Type B pancreatic cell (in vitro differentiated cells): Measurements from ENCODE around the gene CAPN11. TPM values are rescaled to one million over a fixed set of nuclear protein-coding genes. Genes with fewer than 3 reads are reported as not detected.

Experiments
- DNase-seq: peaks from one replicate; pipeline ENCODE4 v3.0.0; 2021; ENCODE audit warnings: mixed read lengths; ENCODE audit not compliant: unreplicated experiment; ENCODE audit errors: extremely low spot score
- H3K27ac Mint-ChIP-seq: 2 replicates; pipeline ENCODE4 v1.8.0; 2021; ENCODE audit warnings: mild to moderate bottlenecking, mixed read lengths
- H3K27me3 Mint-ChIP-seq: 2 replicates; pipeline ENCODE4 v1.8.0; 2021; ENCODE audit warnings: mixed read lengths
- H3K36me3 Mint-ChIP-seq: 2 replicates; pipeline ENCODE4 v1.8.0; 2021; ENCODE audit warnings: mixed read lengths
- H3K4me1 Mint-ChIP-seq: one replicate; pipeline ENCODE4 v1.8.0; 2021; ENCODE audit warnings: mixed read lengths; ENCODE audit not compliant: unreplicated experiment
- H3K4me3 Mint-ChIP-seq: 2 replicates; pipeline ENCODE4 v1.8.0; 2021; ENCODE audit warnings: mild to moderate bottlenecking, mixed read lengths
- H3K9me3 Mint-ChIP-seq: 2 replicates; pipeline ENCODE4 v1.8.0; 2021; ENCODE audit warnings: mixed read lengths
- CTCF ChIP-seq: fragments of 200-600 bp; sonication (generic); conservative IDR thresholded peaks from 2 replicates; pipeline ENCODE4 v1.5.0; 2021; ENCODE audit warnings: antibody characterized with exemption, mild to moderate bottlenecking
- total RNA-seq: library from RNA; stranded (reverse); gene quantifications from 2 replicates; pipeline ENCODE4 v1.2.1, GENCODE V29; 2021; ENCODE audit warnings: low replicate concordance

Gene CAPN11
- total RNA-seq, 1 donor from 2014 or later = not detected

- Mint-ChIP-seq H3K4me3 (no peak overlapping the region), H3K36me3 (no peaks in the 10 kb centered on the region), H3K27ac (no peak overlapping the region), H3K27me3 (peaks cover 15% of the 10 kb centered on the region), H3K4me1 (peaks cover 5% of the 10 kb centered on the region), H3K9me3 (no peaks in the 10 kb centered on the region)
- TF ChIP-seq CTCF = no peak
- DNase-seq = no peak
Measured at GRCh38 chr6:44162876-44163625, 4.4 kb downstream of the CAPN11 start.

GRCh38 chr6:44166116-44166515, 7.5 kb downstream of the CAPN11 start:
- TF ChIP-seq CTCF = no peak
- no peak overlapping the region for H3K27ac Mint-ChIP-seq

GRCh38 chr6:44166591-44167184, 8.1 kb downstream of the CAPN11 start:
- no peak for DNase-seq
- Mint-ChIP-seq H3K27me3 (peaks cover 21% of the 10 kb centered on the region), H3K4me3 (no peak overlapping the region), H3K36me3 (no peaks in the 10 kb centered on the region), H3K9me3 (no peaks in the 10 kb centered on the region), H3K27ac (no peak overlapping the region), H3K4me1 (peaks cover 5% of the 10 kb centered on the region)
- no peak for TF ChIP-seq CTCF

More at GRCh38 chr6:44166116-44166515, 7.5 kb downstream of the CAPN11 start:
- H3K4me3 Mint-ChIP-seq = no peak overlapping the region
- no peaks in the 10 kb centered on the region for H3K9me3 Mint-ChIP-seq
- DNase-seq = no peak
- H3K4me1 Mint-ChIP-seq = peaks cover 5% of the 10 kb centered on the region
- peaks cover 18% of the 10 kb centered on the region for H3K27me3 Mint-ChIP-seq
- no peaks in the 10 kb centered on the region for H3K36me3 Mint-ChIP-seq

- no peak for TF ChIP-seq CTCF
- Mint-ChIP-seq H3K27ac (no peak overlapping the region), H3K36me3 (no peaks in the 10 kb centered on the region), H3K4me1 (peaks cover 7% of the 10 kb centered on the region), H3K27me3 (peaks cover 22% of the 10 kb centered on the region), H3K4me3 (no peak overlapping the region), H3K9me3 (no peaks in the 10 kb centered on the region)
- no peak for DNase-seq
Measured at GRCh38 chr6:44167567-44167966, 8.9 kb downstream of the CAPN11 start.

GRCh38 chr6:44169154-44169553, 10.5 kb downstream of the CAPN11 start:
- H3K27ac Mint-ChIP-seq = peak overlapping the region; percentile 82
- peaks cover 20% of the 10 kb centered on the region for H3K27me3 Mint-ChIP-seq
- H3K36me3 Mint-ChIP-seq = no peaks in the 10 kb centered on the region
- DNase-seq = no peak
- no peak for TF ChIP-seq CTCF
- H3K4me1 Mint-ChIP-seq = peaks cover 11% of the 10 kb centered on the region
- no peaks in the 10 kb centered on the region for H3K9me3 Mint-ChIP-seq
- no peak overlapping the region for H3K4me3 Mint-ChIP-seq
